NCI-H226 (cell line): ENCODE data around the gene CROCC2.

Experiments
- DNase-seq: peaks from one replicate; pipeline ENCODE4 v3.0.0-alpha.2; 2015

The CROCC2 gene

GRCh38 chr2:240922982-240923537 lies 16.9 kb downstream of the CROCC2 start:
- DNase-seq: no peak

- DNase-seq: no peak
These were observed 19.0 kb downstream of the CROCC2 start for GRCh38 chr2:240925191-240925567.

- DNase-seq: no peak
These were observed 19.7 kb downstream of the CROCC2 start for GRCh38 chr2:240925568-240926515.

- no peak for DNase-seq
These were observed 20.6 kb downstream of the CROCC2 start for GRCh38 chr2:240926516-240927389.

GRCh38 chr2:240927390-240927781 lies 21.2 kb downstream of the CROCC2 start:
- DNase-seq: no peak

GRCh38 chr2:240928476-240929363 lies 22.6 kb downstream of the CROCC2 start:
- DNase-seq: no peak

- DNase-seq: no peak
These were observed 23.4 kb downstream of the CROCC2 start for GRCh38 chr2:240929364-240930095.

- no peak for DNase-seq
These were observed 24.0 kb downstream of the CROCC2 start for GRCh38 chr2:240930096-240930630.

- DNase-seq: no peak
These were observed 24.6 kb downstream of the CROCC2 start for GRCh38 chr2:240930631-240931318.

GRCh38 chr2:240931319-240931949 lies 25.3 kb downstream of the CROCC2 start:
- no peak for DNase-seq

- DNase-seq: no peak
These were observed 26.0 kb downstream of the CROCC2 start for GRCh38 chr2:240932001-240932723.

GRCh38 chr2:240932724-240933047 lies 26.6 kb downstream of the CROCC2 start:
- no peak for DNase-seq

- no peak for DNase-seq
These were observed 27.2 kb downstream of the CROCC2 start for GRCh38 chr2:240933048-240933965.

GRCh38 chr2:240933966-240934700 lies 28.0 kb downstream of the CROCC2 start:
- DNase-seq: no peak

GRCh38 chr2:240934701-240935102 lies 28.6 kb downstream of the CROCC2 start:
- DNase-seq: no peak

GRCh38 chr2:240935103-240935876 lies 29.2 kb downstream of the CROCC2 start:
- no peak for DNase-seq

GRCh38 chr2:240936106-240936505 lies 30.0 kb downstream of the CROCC2 start:
- no peak for DNase-seq
